HK-2 (cell line): Measurements from ENCODE around the gene SSH2.
"Not testable (repeated sequence)": the region's sequence is repeated elsewhere in the genome, so short reads cannot be mapped to it uniquely, and the experiment has no call there.

ENCODE experiments used
- DNase-seq: peaks from one replicate; pipeline ENCODE4 v3.0.0-alpha.2; 2018; ENCODE audit not compliant: unreplicated experiment

SSH2 gene

DNA sequence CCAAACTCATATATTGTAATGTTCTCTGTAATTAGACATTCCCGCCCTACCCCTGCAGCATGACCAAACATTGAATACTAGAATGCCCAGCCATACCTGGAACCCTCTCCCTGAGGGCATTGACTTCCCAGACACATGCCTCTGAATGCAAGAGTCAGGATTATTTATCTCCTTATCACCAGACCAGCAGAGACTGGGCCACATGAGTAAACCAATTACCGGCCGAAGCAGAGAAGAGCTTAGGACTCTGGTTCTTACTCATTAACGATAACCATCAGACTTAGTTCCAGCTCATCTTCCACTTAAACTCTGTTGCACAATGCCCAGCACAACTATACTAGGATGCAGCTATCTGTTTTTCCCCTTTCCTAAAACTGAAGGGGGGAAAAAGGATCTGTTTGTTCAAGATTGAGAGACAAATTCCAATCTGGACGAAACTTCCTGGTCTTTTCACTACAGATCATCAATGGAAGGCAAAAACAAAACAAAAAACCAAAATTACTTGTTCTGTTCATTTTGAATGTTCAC lies 219.1 kb downstream of the SSH2 start:
- DNase-seq = peak; percentile 57

DNA sequence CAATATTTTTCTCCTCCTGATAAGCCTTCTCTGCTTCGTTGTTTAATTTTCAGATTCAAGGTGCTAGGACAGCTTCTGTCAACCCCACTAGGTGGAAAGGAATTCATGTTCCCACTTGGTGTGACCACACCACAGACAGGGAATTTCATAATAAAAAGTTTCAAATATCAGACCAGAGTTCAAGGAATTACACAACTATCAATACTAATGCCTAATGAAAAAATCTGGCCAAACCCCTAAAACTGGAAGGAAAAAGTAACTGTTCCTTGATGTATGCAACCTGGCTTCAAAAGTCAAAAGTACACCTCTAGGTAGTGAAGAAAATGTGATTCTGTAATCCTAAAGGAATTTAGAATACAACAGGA lies 219.5 kb downstream of the SSH2 start:
- no peak for DNase-seq

GRCh38 chr17:29709866-29710519 lies 220.0 kb downstream of the SSH2 start:
- peak; percentile 33 for DNase-seq

GRCh38 chr17:29707212-29707571 lies 222.8 kb downstream of the SSH2 start:
- no peak for DNase-seq

DNA sequence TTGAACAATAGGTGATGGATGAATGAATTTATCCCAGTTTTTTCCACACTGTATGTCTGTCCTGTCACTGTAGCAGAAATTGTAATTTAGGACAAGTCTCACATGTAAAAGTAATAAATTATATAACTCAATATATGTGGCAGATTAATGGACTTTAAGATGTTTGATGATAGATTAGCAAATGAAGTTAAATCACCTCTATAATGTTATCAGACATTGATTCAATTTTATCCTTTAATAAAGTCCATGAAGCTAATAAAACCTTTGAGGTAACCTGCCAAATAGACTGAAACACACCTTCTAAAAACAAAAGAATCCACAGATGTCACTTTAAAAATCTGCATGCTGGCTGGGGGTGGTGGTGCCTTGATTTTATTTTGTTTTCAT lies 224.0 kb downstream of the SSH2 start:
- no peak for DNase-seq

DNA sequence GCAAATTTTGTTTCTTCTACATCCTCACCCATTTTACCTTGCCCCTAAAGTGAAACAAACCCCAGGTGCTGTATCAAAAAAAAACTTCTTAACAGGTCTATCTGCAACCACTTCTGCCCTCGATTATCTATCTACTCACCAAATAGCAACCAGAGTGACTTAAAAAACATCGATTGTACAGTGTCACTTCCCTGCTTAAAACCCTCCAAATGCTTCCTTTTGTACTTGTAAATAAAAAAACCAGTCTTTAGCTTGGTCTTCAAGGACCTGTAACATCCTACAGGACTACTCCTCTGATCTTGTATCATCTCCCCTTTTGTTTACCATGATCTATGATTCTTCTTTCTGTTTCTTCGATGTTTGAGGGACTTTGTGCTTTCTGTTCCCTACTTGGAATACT lies 224.6 kb downstream of the SSH2 start:
- no peak for DNase-seq

DNA sequence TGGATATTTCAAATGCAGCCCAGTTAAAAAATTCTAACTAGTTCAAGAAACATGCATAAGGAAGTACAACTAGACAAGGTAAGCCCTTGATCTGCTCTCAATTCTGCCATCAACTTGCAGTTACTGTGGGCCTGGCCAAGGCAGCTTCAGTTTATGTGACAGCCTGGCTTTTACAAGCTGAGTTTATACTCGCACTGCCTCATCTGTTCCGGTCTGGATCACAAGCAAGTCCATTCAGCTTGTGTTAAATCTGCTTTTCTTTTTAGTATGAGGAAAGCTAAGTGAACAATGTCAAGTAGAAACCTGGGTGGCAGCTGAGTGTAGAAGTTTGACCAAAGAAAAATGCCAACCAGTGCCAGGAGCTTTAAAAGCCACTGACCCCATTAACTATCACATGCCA lies 230.7 kb downstream of the SSH2 start:
- DNase-seq = no peak

- no peak for DNase-seq
These were observed 231.2 kb downstream of the SSH2 start for GRCh38 chr17:29698837-29699236.

DNA sequence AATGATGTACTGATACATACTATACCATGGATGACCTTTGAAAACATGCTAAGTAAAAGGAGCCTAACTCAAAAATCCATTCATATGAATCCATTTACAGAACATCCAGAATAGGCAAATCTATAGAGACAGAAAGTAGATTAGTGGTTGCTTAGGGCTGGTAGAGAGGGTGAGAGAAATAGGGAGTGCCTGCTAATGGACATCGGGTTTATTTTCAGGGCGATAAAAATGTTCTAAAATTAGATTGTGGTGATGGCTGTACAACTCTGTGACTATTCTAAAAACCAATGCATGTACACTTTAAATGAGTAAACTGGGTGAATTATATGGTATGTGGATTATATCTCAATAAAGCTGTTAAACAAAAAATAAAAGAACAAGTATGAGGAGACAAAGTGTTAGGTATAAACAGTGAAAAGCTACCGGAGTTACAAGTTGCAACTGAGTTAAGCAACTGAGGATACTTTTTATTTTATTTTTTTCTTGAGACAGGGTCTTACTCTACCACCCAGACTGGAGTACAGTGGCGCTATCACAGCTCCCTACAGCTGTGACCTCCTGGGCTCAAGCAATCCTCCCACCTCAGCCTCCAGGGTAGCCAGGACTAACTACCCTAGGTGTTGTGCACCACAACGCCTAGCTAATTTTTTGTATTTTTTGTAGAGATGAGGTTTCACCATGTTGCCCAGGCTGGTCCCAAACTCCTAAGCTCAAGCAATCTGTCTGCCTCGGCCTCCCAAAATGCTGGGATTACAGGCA lies 231.8 kb downstream of the SSH2 start:
- no peak for DNase-seq

DNA sequence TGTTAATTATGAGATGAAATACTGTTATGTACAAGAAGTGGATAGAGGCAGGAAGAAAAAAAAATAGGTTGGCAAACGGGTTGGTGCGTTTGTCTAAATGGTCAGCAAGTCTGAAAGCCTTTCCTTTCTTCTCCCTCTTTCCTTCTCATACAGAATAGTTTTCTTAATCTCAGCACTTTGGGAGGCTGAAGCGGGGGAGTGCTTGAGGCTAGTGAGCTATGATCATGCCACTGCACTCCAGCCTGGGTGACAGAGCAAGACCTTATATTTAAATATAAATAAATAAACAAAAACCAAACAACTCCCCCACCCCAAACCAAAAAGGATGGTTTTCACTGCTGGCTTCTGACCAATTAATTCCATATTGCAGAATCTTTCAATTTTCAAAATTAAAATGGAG lies 232.7 kb downstream of the SSH2 start:
- DNase-seq = no peak

- no peak for DNase-seq
These were observed 235.0 kb downstream of the SSH2 start for GRCh38 chr17:29694918-29695563.

DNA sequence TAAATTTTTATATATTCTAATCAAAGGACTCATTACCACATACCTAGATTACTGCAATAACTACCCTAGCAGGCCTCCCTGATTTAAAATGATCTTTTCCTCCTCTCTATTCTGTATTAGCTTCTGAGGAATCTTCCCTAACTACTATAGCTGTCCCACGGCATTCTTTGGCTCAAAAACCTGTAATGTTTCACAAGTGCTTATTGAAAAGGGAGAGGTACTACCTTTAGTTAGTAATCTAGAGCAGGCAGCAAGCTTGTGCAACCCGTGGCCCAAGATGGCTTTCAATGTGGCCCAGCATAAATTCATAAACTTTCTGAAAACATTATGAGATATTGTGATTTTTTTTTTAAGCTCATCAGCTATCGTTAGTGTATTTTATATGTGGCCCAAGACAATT lies 236.3 kb downstream of the SSH2 start:
- no peak for DNase-seq

DNA sequence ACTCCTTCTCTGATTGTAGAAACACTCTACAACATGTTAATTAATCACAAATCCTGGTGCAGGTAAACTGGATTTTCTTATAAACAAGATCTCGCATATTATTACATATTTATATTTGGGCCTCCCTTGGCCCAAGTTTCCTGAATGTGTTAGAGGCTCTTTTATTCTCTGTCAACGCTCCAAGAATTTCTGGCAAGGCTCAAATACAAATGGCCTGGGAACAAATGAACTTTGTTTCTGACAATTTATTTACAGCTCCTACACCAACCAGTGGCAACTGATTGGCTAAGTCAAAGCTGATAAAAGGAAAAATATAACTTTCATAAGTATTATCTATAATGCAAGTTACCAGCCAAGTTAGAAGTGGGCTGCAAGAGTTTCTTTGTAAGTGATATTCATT lies 242.4 kb downstream of the SSH2 start:
- DNase-seq = no peak

GRCh38 chr17:29686993-29687590 lies 242.9 kb downstream of the SSH2 start:
- no peak for DNase-seq

DNA sequence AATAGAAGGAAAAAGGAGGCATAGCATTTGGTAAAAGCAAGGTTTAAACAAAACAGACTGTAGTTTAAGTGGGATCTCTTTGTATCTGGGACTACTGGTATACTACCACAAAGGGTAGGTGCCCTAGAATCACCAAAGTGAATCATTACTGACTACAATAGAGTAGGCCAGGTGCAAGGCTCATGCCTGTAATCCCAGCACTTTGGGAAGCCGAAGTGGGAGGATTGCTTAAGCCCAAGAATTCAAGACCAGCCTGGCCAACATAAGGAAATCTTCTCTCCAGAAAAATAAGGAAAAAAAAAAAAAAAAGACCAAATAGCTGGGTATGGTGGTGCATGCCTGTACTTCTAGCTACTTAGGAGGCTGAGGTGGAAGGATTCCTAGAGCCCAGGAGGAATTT lies 246.5 kb downstream of the SSH2 start:
- no peak for DNase-seq

GRCh38 chr17:29682987-29683386 lies 247.0 kb downstream of the SSH2 start:
- DNase-seq = no peak

DNA sequence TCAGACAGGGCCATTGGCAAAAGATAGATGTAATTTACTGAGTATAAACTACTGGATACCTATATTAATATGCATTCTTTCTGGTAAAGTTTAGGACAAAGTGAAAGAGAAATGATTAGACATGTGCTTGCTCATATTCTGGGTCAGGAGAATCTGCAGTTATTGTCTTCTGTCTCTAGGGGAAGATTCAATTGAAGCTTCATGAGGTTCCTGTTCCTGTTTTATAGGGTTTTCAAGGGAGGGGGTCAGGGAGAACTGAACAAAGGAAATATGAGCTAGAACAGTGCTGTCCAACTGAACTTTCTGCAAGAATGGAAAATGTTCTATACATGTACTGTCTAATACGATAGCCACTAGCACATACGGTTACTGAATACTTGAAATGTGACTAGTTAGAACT lies 248.0 kb downstream of the SSH2 start:
- no peak for DNase-seq

DNA sequence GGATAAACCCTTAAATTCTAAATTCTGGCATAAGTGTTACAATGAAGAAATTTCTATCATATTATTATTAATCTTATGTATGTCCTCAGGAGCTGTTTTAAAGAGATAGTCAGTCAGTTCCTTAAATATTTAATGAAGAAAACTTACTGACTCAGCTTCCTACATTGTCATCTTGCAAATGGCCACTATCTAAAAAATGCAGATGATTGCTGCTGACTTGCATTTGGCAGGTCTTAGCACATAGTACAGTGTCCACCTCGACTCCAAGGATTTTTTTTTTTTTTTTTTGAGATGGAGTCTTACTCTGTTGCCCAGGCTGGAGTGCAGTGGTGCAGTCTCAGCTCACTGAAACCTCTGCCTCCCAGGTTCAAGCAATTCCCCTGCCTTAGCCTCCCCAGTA lies 252.2 kb downstream of the SSH2 start:
- DNase-seq = no peak

- no peak for DNase-seq
These were observed 252.7 kb downstream of the SSH2 start for GRCh38 chr17:29677221-29677791.

DNA sequence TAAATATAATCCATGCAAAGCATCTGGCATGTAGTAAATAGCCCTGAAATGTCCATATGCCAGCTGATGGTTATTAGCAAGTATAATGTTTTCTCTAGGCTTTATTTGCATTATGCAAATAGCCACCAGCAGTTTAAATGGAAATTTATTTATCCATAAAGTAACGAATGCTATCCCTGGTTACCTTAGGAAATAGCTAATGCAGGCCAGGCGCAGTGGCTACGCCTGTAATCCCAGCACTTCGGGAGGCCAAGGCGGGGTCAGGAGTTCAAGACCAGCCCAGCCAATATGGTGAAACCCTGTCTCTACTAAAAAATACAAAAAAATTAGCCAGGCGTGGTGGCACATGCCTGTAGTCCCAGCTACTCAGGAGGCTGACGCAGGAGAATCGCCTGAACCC lies 254.1 kb downstream of the SSH2 start:
- not testable (repeated sequence) for DNase-seq

GRCh38 chr17:29674281-29674680 lies 255.7 kb downstream of the SSH2 start:
- DNase-seq = no peak

GRCh38 chr17:29671661-29672060 lies 258.4 kb downstream of the SSH2 start:
- DNase-seq = no peak
